GM18502 (cell line): ENCODE measurements around the gene KIRREL3.

Source experiments
- ATAC-seq: cut with Tn5 transposase; IDR thresholded peaks from one replicate; pipeline ENCODE4 v1.9.1; 2021; ENCODE audit warnings: mild to moderate bottlenecking; ENCODE audit not compliant: unreplicated experiment, poor library complexity

KIRREL3 gene

DNA sequence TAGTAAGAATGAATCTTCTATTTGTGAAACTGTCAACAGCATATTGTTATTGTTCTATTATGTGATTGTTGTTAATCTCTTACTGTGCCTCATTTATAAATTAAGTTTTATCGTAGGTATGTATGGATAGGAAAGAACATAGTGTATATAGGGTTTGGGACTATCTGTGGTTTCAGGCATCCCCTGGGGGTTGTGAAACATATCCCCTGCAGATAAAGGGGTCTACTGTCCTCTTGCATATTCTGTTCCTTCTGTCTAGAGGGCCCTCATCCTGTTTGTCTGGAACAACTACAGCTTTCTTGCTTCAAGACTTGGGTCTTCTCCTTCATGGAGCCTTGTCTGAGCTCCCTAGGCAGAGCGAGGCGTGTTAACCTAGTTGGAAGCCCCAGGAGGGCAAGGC, 159.6 kb downstream of the KIRREL3 start:
- ATAC-seq, result no peak

DNA sequence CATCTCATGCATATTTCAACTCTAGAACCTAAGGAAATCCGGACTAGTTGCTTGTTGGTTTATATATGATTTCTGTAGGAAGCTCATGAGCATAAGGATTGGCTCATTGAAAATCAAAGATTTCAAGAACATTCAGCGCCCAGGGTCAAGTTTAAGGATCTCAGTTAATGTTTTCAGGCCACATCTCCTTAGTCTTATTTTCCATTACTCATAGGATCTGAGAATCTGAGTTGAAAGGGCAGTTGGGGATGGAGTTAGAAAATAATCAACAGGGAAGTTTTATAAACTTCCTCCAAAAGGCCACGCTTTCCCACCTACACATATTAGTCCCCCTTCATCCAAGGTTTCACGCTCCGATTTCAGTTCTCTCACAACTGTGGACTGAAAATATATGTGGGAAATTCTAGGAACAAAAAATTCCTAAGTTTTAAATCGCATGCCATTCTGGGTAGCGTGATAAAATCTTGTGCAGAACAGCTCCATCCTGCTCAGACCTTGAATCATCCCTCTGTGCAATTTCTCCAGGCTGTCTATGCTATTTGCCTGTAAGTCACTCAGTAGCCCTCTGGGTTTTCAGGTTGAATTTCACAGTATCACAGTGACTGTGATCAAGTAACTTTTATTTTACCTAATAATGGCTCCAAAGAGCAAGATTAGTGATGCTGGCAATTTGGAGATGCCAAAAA, 160.2 kb downstream of the KIRREL3 start:
- no peak for ATAC-seq

DNA sequence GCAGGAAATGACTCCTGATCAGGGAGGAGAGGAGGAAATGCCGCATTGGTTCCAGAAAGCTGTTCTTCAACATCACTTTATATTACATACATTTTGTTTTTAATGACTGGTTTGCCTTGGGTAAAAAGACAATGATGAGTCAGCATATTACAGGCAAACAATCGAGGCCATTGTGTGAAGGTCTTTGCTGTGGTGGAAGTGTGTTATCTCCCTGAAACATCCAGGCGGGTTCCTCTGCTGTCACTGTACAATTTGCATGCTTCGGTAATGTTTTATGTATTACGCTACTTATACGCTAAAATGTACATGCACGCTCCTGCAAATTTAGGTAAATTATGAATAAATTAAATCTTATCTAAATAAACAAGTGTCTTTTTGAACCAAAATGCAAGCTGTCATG, 161.1 kb downstream of the KIRREL3 start:
- no peak for ATAC-seq

DNA sequence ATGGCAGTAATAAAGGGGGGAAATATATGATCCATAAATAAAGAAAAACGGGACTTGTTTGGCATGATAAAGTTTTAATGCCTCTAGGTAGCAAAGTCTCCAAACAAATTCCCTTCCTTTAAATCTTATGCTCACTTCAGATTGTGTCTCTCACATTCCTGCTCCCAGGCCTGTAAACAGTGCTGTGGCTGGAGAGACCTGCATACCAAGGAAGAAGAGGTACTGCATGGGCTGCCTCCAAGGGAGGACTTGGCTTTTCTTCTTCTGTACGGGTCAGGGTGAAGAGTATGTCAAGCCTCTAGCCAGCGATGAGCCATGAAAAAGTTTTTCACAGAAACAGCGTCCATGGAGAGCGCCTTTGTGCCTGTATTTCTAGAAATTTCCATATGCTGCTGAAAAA, 161.8 kb downstream of the KIRREL3 start:
- no peak for ATAC-seq

DNA sequence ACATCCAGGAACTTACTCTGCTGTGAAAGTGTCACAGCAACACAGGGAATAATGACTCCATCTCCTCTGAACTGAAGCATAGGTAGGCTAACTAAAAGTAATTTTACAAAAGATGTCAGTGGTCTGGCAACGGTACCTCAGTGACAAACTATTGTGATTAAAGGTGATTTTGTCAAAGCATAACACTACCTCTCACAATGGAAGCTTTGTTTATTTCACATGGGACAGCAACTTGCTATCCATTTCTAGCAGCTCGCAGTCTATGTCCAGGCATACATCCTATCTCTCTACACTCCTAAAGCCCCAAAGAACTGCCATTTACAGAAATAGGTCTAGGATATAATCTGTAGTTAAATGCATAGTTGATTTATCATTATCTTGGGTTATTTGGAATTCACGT, 163.0 kb downstream of the KIRREL3 start:
- no peak for ATAC-seq

DNA sequence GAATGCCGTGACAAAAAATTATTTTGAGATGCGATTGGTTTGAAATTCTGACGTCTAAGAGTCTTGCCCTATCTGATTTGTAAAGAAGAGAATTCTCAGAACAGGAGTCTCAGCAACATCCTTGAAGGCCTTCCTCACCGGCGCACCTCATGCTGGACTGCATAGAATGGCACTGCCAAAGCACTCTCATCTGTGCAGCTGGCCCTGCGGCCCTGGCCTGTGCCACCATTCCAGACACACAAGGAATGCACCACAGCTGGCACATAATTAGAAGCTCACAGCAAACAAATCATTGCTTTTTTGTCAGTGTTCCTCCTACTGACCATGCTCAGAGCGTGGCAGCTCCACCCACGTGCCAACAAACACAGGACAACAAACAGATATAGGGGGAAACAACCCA, 166.0 kb downstream of the KIRREL3 start:
- no peak for ATAC-seq

DNA sequence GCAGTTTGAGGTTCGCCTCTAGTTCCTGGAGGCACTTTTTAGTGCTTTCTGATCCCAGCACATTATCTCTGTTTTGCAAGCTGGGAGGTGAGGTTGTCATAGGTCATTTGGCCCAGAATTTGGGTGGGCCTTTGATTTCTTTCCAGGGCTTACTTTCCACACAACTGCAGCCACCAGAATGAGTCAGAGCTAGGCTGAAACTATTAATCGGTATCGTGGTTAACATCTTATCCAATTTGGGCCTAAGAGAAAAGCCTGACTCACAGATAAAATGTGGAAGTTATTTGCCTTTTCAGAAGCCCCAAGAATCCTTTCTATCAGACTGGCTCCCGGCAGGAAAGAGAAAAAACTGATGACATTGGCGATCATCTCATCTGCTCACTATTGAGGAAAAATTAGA, 166.4 kb downstream of the KIRREL3 start:
- no peak for ATAC-seq

DNA sequence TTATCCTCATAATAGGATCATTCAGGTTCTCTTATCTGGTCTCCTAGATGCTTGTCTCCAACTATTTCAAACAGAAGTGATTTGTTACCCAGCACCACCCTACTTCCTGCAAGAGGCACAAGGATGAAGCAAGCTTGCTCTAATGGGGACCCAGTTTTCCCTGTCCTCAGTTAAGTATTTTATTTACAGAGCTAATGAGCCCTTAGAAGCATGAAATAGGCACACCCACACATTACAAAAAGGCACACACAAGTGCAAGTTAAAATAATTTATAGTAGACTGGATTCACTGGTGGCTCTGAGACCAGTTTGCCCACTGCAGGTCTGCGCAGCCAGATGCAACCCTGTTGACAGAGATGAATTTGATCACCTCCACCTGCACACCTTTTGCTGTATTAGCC, 167.5 kb downstream of the KIRREL3 start:
- no peak for ATAC-seq

DNA sequence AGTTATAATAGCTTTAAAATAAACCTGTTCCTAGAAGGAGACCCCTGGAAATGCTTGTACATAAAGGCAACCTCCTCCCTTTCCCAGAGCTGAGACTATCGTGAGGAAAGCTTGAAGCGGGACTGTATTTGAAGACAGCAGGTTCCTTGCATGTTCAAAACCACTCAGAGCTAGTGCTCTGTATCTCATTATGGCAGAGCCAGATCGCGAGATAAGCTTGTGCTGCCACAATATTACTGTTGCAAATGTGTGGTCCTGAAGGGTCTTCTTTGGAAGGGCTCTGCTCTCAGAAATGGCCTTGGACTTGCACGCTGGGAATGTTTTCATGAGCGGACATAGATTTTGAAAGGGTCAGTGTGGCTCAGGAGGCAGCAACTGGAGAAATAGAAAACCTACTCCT, 168.2 kb downstream of the KIRREL3 start:
- ATAC-seq, result no peak

DNA sequence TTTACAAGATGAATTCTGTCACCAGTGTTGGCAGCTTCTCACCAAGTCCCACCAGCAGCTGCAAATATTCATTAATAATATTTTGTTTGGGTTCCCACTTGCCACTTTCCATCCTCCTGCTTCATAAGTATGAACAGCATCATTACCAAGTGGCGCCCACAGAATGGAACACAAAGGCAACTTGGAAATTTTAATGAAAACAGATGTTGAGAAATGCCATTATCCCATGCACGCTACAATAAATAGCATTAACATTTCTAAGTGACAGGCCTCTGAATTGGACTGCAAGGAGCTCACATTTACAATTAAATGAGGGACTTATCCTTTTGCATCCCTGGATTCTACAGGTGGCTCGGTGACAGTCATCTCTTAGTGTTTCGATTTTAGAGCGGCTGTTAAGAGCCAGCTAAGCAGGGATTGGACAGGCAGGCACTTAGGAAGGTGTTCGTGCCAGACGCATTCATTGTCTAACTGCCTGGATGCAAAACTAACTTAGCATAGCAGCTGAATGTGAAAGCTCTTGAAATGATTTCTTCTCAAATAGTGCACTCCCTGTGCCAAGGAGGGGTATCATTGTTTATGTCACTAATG, 170.3 kb downstream of the KIRREL3 start:
- ATAC-seq, result no peak

DNA sequence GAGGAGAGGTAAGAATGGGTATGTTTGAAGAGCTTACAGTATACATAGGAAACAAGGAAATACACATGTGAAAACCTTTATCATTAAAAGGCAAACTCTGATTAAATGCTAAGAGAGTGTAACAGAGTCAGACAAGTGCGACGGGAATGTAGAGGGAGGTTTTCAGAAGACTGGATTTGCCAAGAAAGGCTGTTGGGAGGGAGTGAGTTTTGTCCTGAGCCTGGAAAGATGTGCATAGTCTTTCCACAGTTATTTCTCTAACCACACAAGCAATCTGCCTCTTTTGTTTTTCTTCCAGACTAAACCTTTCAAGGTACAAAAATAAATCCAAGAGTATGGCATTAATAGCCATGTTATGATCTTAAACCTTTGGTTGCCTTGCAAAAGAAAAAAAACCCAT, 170.9 kb downstream of the KIRREL3 start:
- ATAC-seq, result no peak

DNA sequence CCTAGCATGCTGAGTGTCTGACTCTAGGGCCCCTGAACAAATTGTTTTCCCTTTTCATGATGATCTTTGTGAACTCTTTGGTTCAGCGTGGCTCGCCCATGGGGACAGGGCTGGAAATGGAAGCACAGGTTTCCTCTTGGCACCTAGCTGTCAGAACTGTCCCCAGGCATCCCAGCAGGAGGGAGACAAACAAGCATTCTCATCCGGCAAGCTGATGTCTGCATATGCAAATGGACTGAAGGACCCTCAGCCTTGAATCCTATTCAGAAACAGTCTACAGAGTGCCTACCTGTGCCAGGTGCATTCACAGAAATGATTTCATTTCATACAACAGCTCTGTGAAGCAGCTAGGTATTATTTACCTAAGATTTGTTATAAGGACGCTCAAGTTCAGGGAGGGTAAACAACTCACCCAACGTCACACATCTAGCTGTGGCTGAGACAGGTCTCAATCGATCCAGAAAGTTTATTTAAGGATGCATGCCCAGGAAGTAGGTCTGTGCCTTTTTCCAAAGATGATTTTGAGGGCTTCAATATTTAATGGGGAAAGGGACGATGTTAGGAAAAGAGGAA, 176.4 kb downstream of the KIRREL3 start:
- no peak for ATAC-seq

DNA sequence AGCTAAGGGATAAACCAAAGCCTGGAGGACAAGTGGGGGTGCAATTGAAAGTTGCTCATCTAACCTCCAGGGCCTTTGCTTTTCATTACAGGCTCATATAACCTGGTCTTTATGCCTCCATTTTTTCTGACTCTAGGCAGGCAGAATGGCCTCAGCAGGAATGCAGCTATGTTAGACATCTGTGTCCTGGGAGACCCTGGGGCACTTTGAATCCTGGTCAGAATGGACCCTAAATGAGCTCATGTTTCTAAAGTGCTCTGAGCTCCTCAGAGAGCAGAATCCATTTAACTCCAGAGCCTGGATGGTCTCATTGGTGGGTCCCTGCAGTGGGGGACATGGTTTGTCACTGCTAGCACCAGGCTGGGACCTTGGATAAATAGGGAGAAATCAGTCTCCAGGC, 177.3 kb downstream of the KIRREL3 start:
- ATAC-seq, result no peak

DNA sequence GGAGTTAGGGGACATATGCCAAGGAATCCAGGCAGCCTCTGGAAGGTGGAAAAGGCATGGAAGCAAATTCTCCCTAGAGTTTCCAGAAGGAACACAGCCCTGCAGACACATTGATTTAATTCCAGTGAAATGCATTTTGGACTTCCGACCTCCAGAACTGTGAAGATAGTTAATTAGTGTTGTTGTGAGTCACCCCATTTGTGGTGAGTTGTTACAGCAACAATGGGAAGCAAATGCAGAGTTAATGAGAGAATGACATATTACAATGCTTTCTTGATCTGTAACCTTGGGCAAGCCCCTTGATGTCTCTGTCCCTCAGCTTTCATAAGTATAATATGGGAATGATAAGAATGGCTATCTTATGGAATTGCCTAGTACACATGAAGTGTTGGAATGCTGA, 178.7 kb downstream of the KIRREL3 start:
- ATAC-seq, result no peak

DNA sequence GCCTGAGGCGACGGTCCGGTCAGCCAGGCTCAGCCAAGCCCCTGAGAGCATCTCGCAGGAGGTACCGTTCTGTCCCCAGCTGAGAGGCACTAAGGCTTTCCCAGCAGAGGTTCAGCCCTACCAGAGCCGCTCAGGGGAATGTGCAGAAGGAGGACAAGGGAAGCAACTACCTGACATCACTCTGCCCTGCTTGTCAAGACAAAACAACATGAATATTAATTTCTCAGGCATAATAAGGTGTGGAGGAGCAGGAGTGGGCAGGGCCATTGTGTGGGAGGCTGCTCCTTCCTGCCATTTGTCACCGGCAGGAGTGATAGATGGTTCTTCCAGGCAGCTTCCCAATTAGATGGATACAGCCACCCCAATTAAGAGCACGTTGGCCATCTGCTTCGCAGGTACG, 181.4 kb downstream of the KIRREL3 start:
- no peak for ATAC-seq

DNA sequence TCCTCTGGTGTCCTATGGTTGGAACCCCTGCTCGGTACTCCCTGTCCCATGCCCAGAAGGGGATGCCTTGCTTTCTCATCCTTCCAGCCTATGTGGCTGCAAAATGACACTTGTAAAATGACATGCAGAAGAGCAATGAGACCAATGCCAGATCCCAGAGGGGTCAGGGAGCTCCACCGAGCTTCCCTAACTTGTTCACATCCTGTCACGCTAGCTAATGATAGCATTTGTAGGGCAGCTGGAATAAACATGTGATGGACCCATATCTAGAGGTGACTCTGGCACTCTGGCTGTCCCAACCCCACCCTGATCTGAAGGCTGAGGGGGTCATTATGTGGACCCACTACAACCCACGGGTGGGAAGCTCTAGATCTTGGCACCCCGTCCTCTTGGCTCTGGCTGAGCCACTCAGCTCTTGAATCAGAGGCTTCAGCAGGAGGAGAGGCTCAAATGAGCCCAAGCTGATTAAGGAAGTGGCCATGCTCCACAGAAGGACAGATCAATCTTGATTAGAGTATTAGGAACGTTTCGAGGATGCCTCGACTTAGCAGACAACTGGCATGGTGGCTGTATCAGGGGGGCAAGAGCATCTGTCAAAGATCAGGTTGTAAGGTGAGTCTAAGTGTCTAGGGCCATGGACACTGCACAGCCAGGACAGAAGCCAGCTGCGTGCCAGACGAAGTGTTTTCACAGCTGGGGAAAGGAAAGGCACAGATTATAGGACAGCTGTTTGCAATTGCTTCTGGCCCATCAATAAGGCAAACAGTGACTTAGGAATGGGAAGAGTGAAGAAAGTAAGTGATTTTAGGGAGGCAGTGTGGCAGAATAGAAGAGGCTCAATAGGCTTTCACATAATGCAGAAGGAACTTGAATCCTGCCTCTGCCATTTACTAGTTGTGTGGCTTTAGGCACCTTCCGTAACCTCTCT, 182.8 kb downstream of the KIRREL3 start:
- ATAC-seq, result no peak

DNA sequence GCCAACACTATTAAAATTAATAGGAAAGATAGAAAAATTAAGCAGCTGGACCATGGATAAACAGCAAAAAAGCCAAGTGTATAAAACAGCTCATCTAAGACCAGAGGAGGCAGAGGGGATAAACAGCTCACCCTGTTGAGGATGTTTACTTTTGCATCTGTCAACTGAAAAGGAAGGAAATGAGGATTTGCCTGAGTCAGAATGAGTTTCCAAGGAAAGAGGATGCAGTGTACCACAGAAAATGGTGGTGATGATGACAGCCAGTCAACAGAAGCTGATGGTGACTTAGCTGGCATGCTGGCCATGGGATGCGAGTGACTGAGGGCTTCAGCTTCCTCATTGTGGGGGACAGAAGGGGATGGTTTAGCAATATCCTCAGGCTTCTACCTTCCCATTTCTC, 183.5 kb downstream of the KIRREL3 start:
- no peak for ATAC-seq

DNA sequence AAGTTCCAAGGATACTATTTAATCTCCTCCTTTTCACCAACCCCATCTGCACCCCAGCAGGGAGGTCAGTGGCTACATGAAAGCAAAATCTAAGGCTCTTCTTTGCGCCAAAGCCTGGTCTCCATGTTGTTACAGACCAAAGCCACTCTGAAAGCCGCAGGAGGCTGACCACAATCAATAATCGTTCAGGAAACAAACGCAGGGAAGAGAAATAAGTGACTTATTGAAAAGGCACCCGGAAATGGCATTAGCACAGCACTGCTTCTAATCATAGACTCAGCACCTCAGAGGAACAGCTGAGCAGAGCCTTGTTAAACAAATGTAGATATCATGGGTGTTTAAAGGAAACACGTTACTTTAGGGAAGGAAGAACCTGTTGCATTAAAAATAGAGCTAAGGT, 183.9 kb downstream of the KIRREL3 start:
- no peak for ATAC-seq

DNA sequence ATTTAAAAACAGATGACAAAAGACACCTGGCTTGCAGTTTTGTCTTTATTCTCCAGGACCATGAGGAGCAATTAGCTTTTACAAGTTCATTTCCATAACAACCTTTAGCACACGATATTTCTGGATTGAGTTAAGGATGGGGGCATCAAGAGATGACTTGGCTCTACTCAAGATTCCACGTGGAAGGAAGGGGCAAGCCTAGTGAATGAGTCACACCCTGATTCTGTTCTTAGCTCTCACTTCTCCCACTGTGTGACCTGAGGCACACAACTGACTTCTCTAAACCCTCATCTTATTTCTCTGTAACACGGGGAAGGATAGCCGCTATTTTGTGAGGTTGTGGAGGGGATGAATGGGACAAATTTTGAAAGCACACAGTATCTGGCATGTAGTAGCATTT, 185.5 kb downstream of the KIRREL3 start:
- ATAC-seq, result no peak

DNA sequence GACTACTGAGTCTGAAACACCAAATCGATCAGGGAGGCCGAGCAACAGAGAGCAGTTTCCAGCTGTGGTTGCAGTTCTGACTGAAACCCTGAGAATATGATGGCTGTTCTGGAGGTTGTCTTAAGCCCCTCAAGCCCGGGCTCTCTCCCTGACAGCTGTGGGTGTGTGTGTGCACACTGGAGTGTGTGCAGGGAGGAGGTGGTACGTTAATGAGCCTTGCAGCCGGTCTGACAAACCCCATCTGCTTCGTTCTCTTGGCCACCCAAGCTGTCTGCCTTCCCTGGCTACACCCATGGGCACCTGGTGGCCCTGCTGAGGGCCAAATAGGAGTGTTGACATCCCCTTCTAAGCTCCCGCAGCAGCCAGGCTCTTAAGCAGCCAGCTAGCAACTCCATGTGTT, 189.8 kb downstream of the KIRREL3 start:
- no peak for ATAC-seq
